K562 (cell line): ENCODE data around the gene TNIK. TPM values are rescaled to one million over a fixed set of nuclear protein-coding genes. Genes with fewer than 3 reads are reported as not detected.

Source experiments
- ARHGAP35 ChIP-seq: fragments of 450-650 bp; IDR thresholded peaks from 2 replicates; pipeline ENCODE4 v1.6.1; 2018; ENCODE audit not compliant: partially characterized antibody
- HOMEZ ChIP-seq: fragments of 250-450 bp; sonication (Bioruptor Pico); IDR thresholded peaks from 2 replicates; pipeline ENCODE4 v1.4.0; 2020; ENCODE audit warnings: mild to moderate bottlenecking, moderate library complexity
- MBD2 ChIP-seq: sonication (generic); IDR thresholded peaks from 2 replicates; pipeline ENCODE4 v1.6.1; 2016; ENCODE audit warnings: low read depth, borderline replicate concordance
- NR4A1 ChIP-seq, 2 experiments: fragments of 250-450 bp in 1 of 2; fragments of 450-650 bp in 1 of 2; sonication (Bioruptor Pico) in 1 of 2; IDR thresholded peaks; 2 replicates each; pipeline versions ENCODE4 v1.4.0 to v1.6.1; 2016 to 2020; ENCODE audit warnings: mild to moderate bottlenecking in 2 of 2, missing compliant biosample characterization in 1 of 2, missing genetic modification characterization in 1 of 2, moderate library complexity in 1 of 2
- THAP12 ChIP-seq: fragments of 250-450 bp; sonication (Bioruptor Pico); IDR thresholded peaks from 2 replicates; pipeline ENCODE4 v1.9.0; 2021; ENCODE audit warnings: mild to moderate bottlenecking, inconsistent platforms
- polyA plus RNA-seq, 8 experiments: library from polyadenylated mRNA; depleted of rRNA in 4 of 8; stranded (reverse) in 5 of 8; unstranded in 3 of 8; fragments of >200 nt; fragmentation: Nextera tagmentation in 2 of 8; fragmentation: Illumina TruSeq in 1 of 8; extraction: Ambion mirVana in 2 of 8; extraction: Trizol in 1 of 8; gene quantifications; 2 replicates each; pipeline versions ENCODE4 v1.2.1 to v1.2.3, GENCODE V29; 2011 to 2014; ENCODE audit warnings: inconsistent platforms in 1 of 8, missing spikeins in 1 of 8
- total RNA-seq, 7 experiments: library from RNA; depleted of rRNA in 6 of 7; stranded (reverse); fragments of >200 nt in 6 of 7; fragmentation: Illumina TruSeq in 2 of 7; extraction: Trizol in 2 of 7; gene quantifications; 2 replicates each; pipeline versions ENCODE4 v1.2.1 to v1.2.3, GENCODE V29; 2011 to 2021; ENCODE audit warnings: low replicate concordance in 1 of 7
- TF ChIP-seq, protein P1 (sequence below), 2 experiments: fragments of 450-650 bp; IDR thresholded peaks; 2 replicates each; pipeline ENCODE4 v1.6.1; 2016; ENCODE audit warnings: mild to moderate bottlenecking in 2 of 2, borderline replicate concordance in 1 of 2, low read depth in 1 of 2, moderate library complexity in 1 of 2
- TF ChIP-seq, protein P2 (sequence below): IDR thresholded peaks from 3 replicates; pipeline ENCODE4 v1.6.1; 2011; ENCODE audit warnings: borderline replicate concordance, mild to moderate bottlenecking, moderate library complexity; ENCODE audit not compliant: insufficient read length; ENCODE audit errors: extremely low read depth

TNIK gene
- total and polyA plus RNA-seq, 9 of the 15 experiments (the other 6 are each of a cell fraction or from before 2014, with no cell fraction given) = 6.6 to 39.0 (median 24.7) TPM

GRCh38 chr3:171428321-171428787 is 31.9 kb downstream of the TNIK start (continued):
- TF ChIP-seq, protein P1, sequence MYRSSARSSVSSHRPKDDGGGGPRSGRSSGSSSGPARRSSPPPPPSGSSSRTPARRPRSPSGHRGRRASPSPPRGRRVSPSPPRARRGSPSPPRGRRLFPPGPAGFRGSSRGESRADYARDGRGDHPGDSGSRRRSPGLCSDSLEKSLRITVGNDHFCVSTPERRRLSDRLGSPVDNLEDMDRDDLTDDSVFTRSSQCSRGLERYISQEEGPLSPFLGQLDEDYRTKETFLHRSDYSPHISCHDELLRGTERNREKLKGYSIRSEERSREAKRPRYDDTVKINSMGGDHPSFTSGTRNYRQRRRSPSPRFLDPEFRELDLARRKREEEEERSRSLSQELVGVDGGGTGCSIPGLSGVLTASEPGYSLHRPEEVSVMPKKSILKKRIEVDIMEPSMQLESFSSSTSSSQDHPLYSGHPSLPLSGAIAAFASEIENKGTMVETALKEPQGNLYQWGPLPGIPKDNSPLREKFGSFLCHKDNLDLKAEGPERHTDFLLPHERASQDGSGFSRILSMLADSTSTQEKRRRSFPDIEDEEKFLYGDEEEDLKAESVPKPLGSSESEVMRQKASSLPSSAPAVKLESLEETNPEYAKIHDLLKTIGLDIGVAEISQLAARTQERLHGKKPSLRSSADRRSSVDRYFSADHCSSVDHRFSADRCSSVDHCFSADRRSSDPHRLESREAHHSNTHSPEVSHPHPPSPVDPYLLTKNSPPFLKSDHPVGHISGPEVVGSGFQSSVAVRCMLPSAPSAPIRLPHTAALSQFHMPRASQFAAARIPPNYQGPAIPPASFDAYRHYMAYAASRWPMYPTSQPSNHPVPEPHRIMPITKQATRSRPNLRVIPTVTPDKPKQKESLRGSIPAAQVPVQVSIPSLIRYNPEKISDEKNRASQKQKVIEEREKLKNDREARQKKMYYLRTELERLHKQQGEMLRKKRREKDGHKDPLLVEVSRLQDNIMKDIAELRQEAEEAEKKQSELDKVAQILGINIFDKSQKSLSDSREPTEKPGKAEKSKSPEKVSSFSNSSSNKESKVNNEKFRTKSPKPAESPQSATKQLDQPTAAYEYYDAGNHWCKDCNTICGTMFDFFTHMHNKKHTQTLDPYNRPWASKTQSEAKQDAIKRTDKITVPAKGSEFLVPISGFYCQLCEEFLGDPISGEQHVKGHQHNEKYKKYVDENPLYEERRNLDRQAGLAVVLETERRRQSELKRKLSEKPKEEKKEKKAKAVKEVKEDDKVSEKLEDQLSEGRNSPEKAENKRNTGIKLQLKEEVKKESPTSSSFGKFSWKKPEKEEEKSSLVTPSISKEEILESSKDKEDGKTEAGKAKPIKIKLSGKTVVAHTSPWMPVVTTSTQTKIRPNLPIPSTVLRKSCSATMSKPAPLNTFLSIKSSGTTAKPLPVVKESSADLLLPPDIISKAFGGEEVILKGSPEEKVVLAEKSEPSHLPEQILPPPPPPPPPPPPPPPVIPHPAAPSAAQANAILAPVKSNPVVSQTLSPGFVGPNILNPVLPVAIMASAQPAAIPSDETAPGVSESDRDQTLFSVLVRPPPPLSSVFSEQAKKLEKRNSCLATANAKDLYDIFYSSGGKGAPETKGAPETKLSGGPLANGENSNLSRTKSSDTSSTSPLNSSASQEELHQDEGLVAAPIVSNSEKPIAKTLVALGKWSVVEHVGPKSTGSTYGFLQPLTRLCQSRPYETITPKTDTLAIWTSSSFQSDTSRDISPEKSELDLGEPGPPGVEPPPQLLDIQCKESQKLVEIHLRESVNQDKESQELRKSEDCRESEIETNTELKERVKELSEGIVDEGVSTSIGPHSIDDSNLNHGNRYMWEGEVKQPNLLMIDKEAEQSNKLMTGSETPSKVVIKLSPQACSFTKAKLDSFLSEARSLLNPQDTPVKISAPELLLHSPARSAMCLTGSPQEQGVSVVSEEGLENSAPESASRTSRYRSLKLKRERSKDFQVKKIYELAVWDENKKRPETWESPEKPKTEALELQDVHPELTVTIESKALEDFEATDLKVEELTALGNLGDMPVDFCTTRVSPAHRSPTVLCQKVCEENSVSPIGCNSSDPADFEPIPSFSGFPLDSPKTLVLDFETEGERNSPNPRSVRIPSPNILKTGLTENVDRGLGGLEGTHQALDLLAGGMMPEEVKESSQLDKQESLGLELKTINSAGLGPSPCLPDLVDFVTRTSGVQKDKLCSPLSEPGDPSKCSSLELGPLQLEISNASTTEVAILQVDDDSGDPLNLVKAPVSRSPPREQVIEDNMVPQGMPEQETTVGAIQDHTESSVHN (IDR thresholded peaks at IDR 0.05; ENCODE audit: borderline replicate concordance in 1 of 2, low read depth in 1 of 2) = no peak
- TF ChIP-seq HOMEZ (no peak), NR4A1 (CRISPR knock-in tag; IDR thresholded peaks at IDR 0.05) (no peak), NR4A1 (tag; IDR thresholded peaks at IDR 0.05) (0 out of 2 replicates have a peak, but pooled peaks have one; percentile 49), ARHGAP35 (no peak), THAP12 (CRISPR knock-in tag) (no peak), MBD2 (peak; percentile 49; the same call in 1 of the 2 replicates)
- TF ChIP-seq, protein P2, sequence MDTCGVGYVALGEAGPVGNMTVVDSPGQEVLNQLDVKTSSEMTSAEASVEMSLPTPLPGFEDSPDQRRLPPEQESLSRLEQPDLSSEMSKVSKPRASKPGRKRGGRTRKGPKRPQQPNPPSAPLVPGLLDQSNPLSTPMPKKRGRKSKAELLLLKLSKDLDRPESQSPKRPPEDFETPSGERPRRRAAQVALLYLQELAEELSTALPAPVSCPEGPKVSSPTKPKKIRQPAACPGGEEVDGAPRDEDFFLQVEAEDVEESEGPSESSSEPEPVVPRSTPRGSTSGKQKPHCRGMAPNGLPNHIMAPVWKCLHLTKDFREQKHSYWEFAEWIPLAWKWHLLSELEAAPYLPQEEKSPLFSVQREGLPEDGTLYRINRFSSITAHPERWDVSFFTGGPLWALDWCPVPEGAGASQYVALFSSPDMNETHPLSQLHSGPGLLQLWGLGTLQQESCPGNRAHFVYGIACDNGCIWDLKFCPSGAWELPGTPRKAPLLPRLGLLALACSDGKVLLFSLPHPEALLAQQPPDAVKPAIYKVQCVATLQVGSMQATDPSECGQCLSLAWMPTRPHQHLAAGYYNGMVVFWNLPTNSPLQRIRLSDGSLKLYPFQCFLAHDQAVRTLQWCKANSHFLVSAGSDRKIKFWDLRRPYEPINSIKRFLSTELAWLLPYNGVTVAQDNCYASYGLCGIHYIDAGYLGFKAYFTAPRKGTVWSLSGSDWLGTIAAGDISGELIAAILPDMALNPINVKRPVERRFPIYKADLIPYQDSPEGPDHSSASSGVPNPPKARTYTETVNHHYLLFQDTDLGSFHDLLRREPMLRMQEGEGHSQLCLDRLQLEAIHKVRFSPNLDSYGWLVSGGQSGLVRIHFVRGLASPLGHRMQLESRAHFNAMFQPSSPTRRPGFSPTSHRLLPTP = no peak
